T-helper 2 cell treated with Interferon-gamma antibody and Interleukin-4, amounts not matched to agents 100 ng/mL and 5 ng/mL, for 36 hours (primary cell): ENCODE results near the gene PLAGL1. TPM values are rescaled to one million over a fixed set of nuclear protein-coding genes. Genes with fewer than 3 reads are reported as not detected.

Source experiments
- total RNA-seq: library from RNA; stranded (reverse); gene quantifications from 2 replicates; pipeline ENCODE4 v1.2.3, GENCODE V29; 2022

PLAGL1 gene
- total RNA-seq, 1 donor from 2014 or later, result 4.1 TPM

Other genes starting within 250 kb of the PLAGL1 start
- 31.7 and 32.6 TPM in 2 replicates for gene LTV1, start 164.9 kb downstream of the PLAGL1 start, total RNA-seq
- not detected in 2 replicates for gene ZC2HC1B, start 143.8 kb downstream of the PLAGL1 start, total RNA-seq
- gene SF3B5, start 87.3 kb upstream of the PLAGL1 start, total RNA-seq, result 168 and 170 TPM in 2 replicates
- 14.5 and 14.6 TPM in 2 replicates for gene STX11, start 142.3 kb upstream of the PLAGL1 start, total RNA-seq